Neural progenitor cell (in vitro differentiated cells): ENCODE measurements around the gene FCSK. TPM values are rescaled to one million over a fixed set of nuclear protein-coding genes. Genes with fewer than 3 reads are reported as not detected.

Experiments
- DNase-seq: peaks from one replicate; pipeline ENCODE4 v3.0.0-alpha.2; 2016; ENCODE audit warnings: low spot score
- H2AFZ ChIP-seq: fragments of 200-600 bp; sonication (generic); replicated peaks from 2 replicates; pipeline ENCODE4 v1.6.1; 2016; ENCODE audit warnings: antibody characterized with exemption
- H3F3A ChIP-seq: fragments of 200-600 bp; sonication (generic); 2 replicates; pipeline ENCODE4 v1.6.1; 2016; ENCODE audit warnings: antibody characterized with exemption, low read depth
- H3K27ac ChIP-seq: fragments of 200-600 bp; sonication (generic); 2 replicates; pipeline ENCODE4 v1.5.1; 2016; ENCODE audit warnings: mild to moderate bottlenecking
- H3K27me3 ChIP-seq: fragments of 200-600 bp; sonication (generic); 2 replicates; pipeline ENCODE4 v1.6.1; 2016; ENCODE audit warnings: mild to moderate bottlenecking, moderate library complexity
- H3K36me3 ChIP-seq: fragments of 200-600 bp; sonication (generic); 2 replicates; pipeline ENCODE4 v1.5.1; 2016
- H3K4me1 ChIP-seq: fragments of 200-600 bp; sonication (generic); 2 replicates; pipeline ENCODE4 v1.6.1; 2016; ENCODE audit warnings: mixed run types
- H3K4me2 ChIP-seq: fragments of 200-600 bp; sonication (generic); 2 replicates; pipeline ENCODE4 v1.6.1; 2016
- H3K4me3 ChIP-seq: fragments of 200-600 bp; sonication (generic); 2 replicates; pipeline ENCODE4 v1.5.1; 2016
- H3K79me2 ChIP-seq: fragments of 200-600 bp; sonication (generic); 2 replicates; pipeline ENCODE4 v1.6.1; 2016; ENCODE audit warnings: low read depth
- H3K9ac ChIP-seq: fragments of 200-600 bp; sonication (generic); 2 replicates; pipeline ENCODE4 v1.6.1; 2016
- H3K9me3 ChIP-seq: fragments of 200-600 bp; sonication (generic); 2 replicates; pipeline ENCODE4 v1.5.1; 2016; ENCODE audit warnings: low read depth
- H4K20me1 ChIP-seq: fragments of 200-600 bp; sonication (generic); 2 replicates; pipeline ENCODE4 v1.6.1; 2016; ENCODE audit warnings: low read depth
- H3K27ac Mint-ChIP-seq: 3 replicates; pipeline ENCODE4 v1.8.0; 2021; ENCODE audit warnings: mixed read lengths
- H3K27me3 Mint-ChIP-seq: 2 replicates; pipeline ENCODE4 v1.8.0; 2022; ENCODE audit warnings: low read depth, mild to moderate bottlenecking, inconsistent platforms, moderate library complexity, mixed read lengths; ENCODE audit not compliant: insufficient read depth
- H3K36me3 Mint-ChIP-seq: 3 replicates; pipeline ENCODE4 v1.8.0; 2021; ENCODE audit warnings: mixed read lengths
- H3K4me1 Mint-ChIP-seq: 3 replicates; pipeline ENCODE4 v1.8.0; 2021; ENCODE audit warnings: mixed read lengths
- H3K4me3 Mint-ChIP-seq: 3 replicates; pipeline ENCODE4 v1.8.0; 2021; ENCODE audit warnings: mild to moderate bottlenecking, moderate library complexity, mixed read lengths
- H3K9me3 Mint-ChIP-seq: 3 replicates; pipeline ENCODE4 v1.8.0; 2020; ENCODE audit warnings: mixed read lengths
- EZH2 ChIP-seq: fragments of 200-600 bp; sonication (generic); IDR thresholded peaks from 2 replicates; pipeline ENCODE4 v1.6.1; 2017; ENCODE audit warnings: antibody characterized with exemption, mild to moderate bottlenecking, moderate library complexity
- EZH2phosphoT487 ChIP-seq: fragments of 200-600 bp; sonication (generic); IDR thresholded peaks from 2 replicates; pipeline ENCODE4 v1.6.1; 2017; ENCODE audit warnings: antibody characterized with exemption
- total RNA-seq: library from RNA; depleted of rRNA; stranded (reverse); fragments of >200 nt; gene quantifications from 2 replicates; pipeline ENCODE4 v1.2.3, GENCODE V29; 2015; ENCODE audit warnings: low replicate concordance
- TF ChIP-seq, protein P1 (sequence below): fragments of 200-600 bp; sonication (generic); IDR thresholded peaks from 2 replicates; pipeline ENCODE4 v1.5.1; 2017; ENCODE audit warnings: antibody characterized with exemption, mild to moderate bottlenecking

FCSK gene
- total RNA-seq, 1 donor from 2014 or later = 11.0 TPM

DNA sequence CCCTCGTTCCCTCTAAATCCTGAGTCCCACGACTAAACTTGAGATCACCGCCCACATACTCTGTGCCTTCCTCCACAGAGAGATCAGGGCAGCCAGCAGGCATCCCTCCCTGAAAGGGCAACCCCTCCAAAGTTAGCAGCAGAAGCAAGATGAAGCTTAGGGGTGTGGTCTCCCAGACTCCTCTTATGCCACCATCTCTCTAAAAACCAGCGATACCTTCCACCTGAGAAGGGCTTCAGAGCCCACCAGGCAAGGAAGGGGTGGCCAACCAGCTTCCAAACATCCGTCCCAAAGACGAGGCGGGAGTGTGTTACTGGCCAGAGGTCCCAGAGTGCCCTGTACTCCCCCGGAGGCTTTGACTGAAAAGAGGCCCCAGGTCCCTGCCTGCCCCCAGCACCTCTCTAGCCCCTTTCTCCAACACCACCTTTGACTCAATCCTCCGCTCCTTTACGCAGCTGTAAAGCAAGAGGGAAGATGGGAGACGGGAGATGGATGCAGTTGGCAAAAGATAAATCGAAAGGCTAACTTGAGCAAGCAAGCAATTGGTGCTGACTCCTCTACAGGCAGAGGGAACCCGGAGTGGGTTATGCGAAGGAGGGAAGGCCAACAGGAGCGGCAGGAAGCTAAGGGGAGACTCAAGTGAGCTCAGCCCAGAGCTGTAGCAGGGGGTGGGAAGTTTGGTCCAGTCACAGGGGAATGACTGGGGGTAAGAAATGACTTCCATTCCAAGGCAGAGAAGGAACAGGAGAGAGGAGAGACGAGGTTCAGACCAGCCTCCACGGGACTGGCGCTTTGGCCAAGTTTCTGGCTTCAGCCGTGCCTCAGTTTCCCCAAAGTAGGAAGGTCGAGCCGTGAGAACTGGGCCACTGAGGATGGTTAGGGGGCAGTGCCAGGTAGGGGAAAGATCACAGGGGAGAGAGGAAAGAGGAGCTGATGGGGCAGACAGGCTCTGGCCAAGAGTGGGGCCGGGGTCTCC lies 16.5 kb upstream of the FCSK start:
- H3K4me1 Mint-ChIP-seq = peaks cover 45% of the 10 kb centered on the region
- Histone ChIP-seq H3F3A (peaks cover 18% of the 10 kb centered on the region), H2AFZ (no peak overlapping the region), H3K4me2 (peak overlapping the region; percentile 98), H3K4me3 (peak overlapping the region; percentile 79), H3K36me3 (no peaks in the 10 kb centered on the region), H3K79me2 (peaks cover 57% of the 10 kb centered on the region), H4K20me1 (peaks cover 27% of the 10 kb centered on the region), H3K4me1 (peaks cover 27% of the 10 kb centered on the region), H3K9me3 (no peaks in the 10 kb centered on the region), H3K27me3 (no peaks in the 10 kb centered on the region), H3K27ac (no peak overlapping the region), H3K9ac (peak overlapping the region; percentile 61)
- DNase-seq = peak; percentile 48
- TF ChIP-seq, protein P1, sequence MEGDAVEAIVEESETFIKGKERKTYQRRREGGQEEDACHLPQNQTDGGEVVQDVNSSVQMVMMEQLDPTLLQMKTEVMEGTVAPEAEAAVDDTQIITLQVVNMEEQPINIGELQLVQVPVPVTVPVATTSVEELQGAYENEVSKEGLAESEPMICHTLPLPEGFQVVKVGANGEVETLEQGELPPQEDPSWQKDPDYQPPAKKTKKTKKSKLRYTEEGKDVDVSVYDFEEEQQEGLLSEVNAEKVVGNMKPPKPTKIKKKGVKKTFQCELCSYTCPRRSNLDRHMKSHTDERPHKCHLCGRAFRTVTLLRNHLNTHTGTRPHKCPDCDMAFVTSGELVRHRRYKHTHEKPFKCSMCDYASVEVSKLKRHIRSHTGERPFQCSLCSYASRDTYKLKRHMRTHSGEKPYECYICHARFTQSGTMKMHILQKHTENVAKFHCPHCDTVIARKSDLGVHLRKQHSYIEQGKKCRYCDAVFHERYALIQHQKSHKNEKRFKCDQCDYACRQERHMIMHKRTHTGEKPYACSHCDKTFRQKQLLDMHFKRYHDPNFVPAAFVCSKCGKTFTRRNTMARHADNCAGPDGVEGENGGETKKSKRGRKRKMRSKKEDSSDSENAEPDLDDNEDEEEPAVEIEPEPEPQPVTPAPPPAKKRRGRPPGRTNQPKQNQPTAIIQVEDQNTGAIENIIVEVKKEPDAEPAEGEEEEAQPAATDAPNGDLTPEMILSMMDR = no peak
- no peak for TF ChIP-seq EZH2phosphoT487
- no peak for TF ChIP-seq EZH2
- H3K9me3 Mint-ChIP-seq = no peaks in the 10 kb centered on the region
- peaks cover 11% of the 10 kb centered on the region for H3K27me3 Mint-ChIP-seq
- H3K36me3 Mint-ChIP-seq = peaks cover 7% of the 10 kb centered on the region
- H3K27ac Mint-ChIP-seq = peak overlapping the region; percentile 89
- H3K4me3 Mint-ChIP-seq = peak overlapping the region; percentile 95

DNA sequence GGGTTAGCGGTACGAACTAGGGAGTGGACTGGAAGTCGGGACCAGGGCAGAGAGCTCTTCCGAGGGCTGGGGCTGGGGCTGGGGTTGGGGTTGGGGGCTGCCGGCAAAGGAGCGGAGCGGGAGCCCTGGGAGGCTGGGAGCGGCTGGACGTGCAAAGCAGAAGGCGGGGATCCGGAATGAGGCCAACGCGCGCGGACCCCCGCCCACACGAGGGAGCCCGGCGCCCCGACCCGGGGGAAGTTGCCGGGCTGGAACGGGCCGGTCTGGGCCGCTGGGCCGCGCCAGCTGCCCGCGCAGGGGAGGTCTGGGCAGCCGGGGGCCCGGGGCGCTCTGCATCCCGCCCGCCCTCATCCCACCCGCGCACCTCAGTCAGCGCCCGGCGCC lies 15.8 kb upstream of the FCSK start:
- Histone ChIP-seq H3K27ac (no peak overlapping the region), H3K4me2 (peak overlapping the region; percentile 98), H3K79me2 (peaks cover 50% of the 10 kb centered on the region), H3K27me3 (no peaks in the 10 kb centered on the region), H3K9ac (peak overlapping the region; percentile 61), H3K36me3 (no peaks in the 10 kb centered on the region), H3K4me1 (peaks cover 27% of the 10 kb centered on the region), H4K20me1 (peaks cover 27% of the 10 kb centered on the region), H3F3A (peaks cover 18% of the 10 kb centered on the region), H2AFZ (no peak overlapping the region), H3K4me3 (peak overlapping the region; percentile 79), H3K9me3 (no peaks in the 10 kb centered on the region)
- peaks cover 7% of the 10 kb centered on the region for H3K36me3 Mint-ChIP-seq
- H3K9me3 Mint-ChIP-seq = no peaks in the 10 kb centered on the region
- H3K27me3 Mint-ChIP-seq = peaks cover 11% of the 10 kb centered on the region
- H3K4me1 Mint-ChIP-seq = peaks cover 38% of the 10 kb centered on the region
- no peak for DNase-seq
- no peak for TF ChIP-seq EZH2phosphoT487
- TF ChIP-seq, protein P1 = no peak
- TF ChIP-seq EZH2 = no peak
- peak overlapping the region; percentile 95 for H3K4me3 Mint-ChIP-seq
- H3K27ac Mint-ChIP-seq = peak overlapping the region; percentile 89

DNA sequence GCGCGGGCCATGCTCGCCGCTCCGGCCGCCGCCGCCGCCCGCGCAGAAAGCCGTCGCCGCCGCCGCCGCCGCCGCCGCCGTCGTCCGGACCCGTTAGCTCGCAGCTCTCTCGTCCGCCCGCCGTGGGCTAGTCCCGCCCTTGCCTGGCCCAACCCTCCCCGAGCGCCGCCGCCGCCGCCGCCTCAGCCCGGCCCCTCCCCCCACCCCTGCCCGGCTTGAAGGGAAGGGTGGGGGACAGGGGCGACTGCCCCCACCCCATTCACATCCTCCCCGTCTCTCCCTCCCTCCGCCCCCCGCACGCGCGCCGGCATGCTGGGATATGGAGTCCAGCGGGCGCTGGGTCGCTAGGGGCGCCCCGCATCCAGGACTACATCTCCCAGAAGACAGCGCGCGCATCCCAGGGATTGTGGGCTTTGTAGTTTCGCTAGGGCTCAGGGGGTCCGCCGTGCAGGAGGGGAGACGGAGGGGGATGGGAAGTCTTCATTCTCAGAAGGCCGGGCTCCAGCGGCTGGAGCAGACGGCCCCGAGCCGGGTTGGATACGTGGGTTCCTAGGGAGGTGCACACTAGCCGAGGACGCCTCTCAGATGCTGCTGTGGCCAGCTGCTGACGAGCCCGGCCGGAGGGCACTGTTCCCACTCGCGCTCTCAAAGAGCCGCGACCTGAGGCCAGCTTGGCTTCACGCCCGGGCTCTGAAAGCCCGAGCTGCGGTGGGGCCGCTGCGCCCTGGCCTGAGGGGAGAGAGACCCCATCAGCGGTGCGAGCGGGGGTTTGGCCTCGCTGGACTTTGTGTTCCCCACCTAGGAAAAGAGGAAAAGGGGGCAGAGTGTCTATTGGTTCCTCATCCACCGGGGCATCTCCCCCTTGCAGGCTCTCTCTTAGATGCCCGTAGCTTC lies 15.2 kb upstream of the FCSK start, which contains the start of gene ST3GAL2:
Gene ST3GAL2 (minus strand): TSS at position 132 of the 894 bp plus-strand sequence. CDS start 40,570 bp downstream, outside the sequence.
- H3K4me1 ChIP-seq = peaks cover 27% of the 10 kb centered on the region
- H3F3A ChIP-seq = peaks cover 18% of the 10 kb centered on the region
- Mint-ChIP-seq H3K36me3 (peaks cover 4% of the 10 kb centered on the region), H3K4me1 (peaks cover 32% of the 10 kb centered on the region), H3K4me3 (peak within 1 kb of the TSS; percentile 95), H3K27ac (peak within 1 kb of the TSS; percentile 89), H3K9me3 (no peaks in the 10 kb centered on the region), H3K27me3 (peaks cover 13% of the 10 kb centered on the region)
- H3K27ac ChIP-seq = no peak within 1 kb of the TSS
- TF ChIP-seq EZH2 = peak; percentile 27
- TF ChIP-seq, protein P1 = no peak
- TF ChIP-seq EZH2phosphoT487 = no peak
- H3K27me3 ChIP-seq = no peaks in the 10 kb centered on the region
- peaks cover 43% of the 10 kb centered on the region for H3K79me2 ChIP-seq
- H3K9ac ChIP-seq = peak within 1 kb of the TSS; percentile 61
- peak within 1 kb of the TSS; percentile 79 for H3K4me3 ChIP-seq
- peak within 1 kb of the TSS; percentile 98 for H3K4me2 ChIP-seq
- H2AFZ ChIP-seq = peak within 1 kb of the TSS; percentile 81
- no peaks in the 10 kb centered on the region for H3K36me3 ChIP-seq
- no peaks in the 10 kb centered on the region for H3K9me3 ChIP-seq
- DNase-seq = peak; percentile 100
- peaks cover 27% of the 10 kb centered on the region for H4K20me1 ChIP-seq
